Activated naive CD4-positive, alpha-beta T cell treated with anti-CD3 and anti-CD28 coated beads, Interleukin-2, amount 50 U/mL, for 16 hours (primary cell): ENCODE results near the gene UNC80.
"Not testable (repeated sequence)": the region's sequence is repeated elsewhere in the genome, so short reads cannot be mapped to it uniquely, and the experiment has no call there.

Experiments used
- DNase-seq: peaks from one replicate; pipeline ENCODE4 v3.0.0-alpha.2; 2020

Gene UNC80

GRCh38 chr2:209771474-209772289 lies at the start of gene UNC80:
UNC80 (plus strand) TSS chr2:209771832; CDS start chr2:209772073, 241 bp downstream.
- no peak for DNase-seq

- no peak for DNase-seq
Observed at GRCh38 chr2:209726311-209726710, 45.3 kb upstream of the UNC80 start.

- no peak for DNase-seq
Observed at GRCh38 chr2:209727077-209727476, 44.6 kb upstream of the UNC80 start.

- no peak for DNase-seq
Observed at GRCh38 chr2:209734805-209735204, 36.8 kb upstream of the UNC80 start.

- no peak for DNase-seq
Observed at GRCh38 chr2:209741953-209742352, 29.7 kb upstream of the UNC80 start.

GRCh38 chr2:209753020-209753419 lies 18.6 kb upstream of the UNC80 start:
- DNase-seq: no peak

- DNase-seq: no peak
Observed at GRCh38 chr2:209757163-209757562, 14.5 kb upstream of the UNC80 start.

GRCh38 chr2:209761566-209761965 lies 10.1 kb upstream of the UNC80 start:
- no peak for DNase-seq

- no peak for DNase-seq
Observed at GRCh38 chr2:209762563-209762962, 9.1 kb upstream of the UNC80 start.

- DNase-seq: no peak
Observed at GRCh38 chr2:209763106-209763505, 8.5 kb upstream of the UNC80 start.

- DNase-seq: no peak
Observed at GRCh38 chr2:209766613-209767012, 5.0 kb upstream of the UNC80 start.

- DNase-seq: no peak
Observed at GRCh38 chr2:209767316-209767715, 4.3 kb upstream of the UNC80 start.

- DNase-seq: no peak
Observed at GRCh38 chr2:209768557-209768956, 3.1 kb upstream of the UNC80 start.

- no peak for DNase-seq
Observed at GRCh38 chr2:209772290-209772685, 656 bp downstream of the UNC80 start.

GRCh38 chr2:209773377-209773776 lies 1.7 kb downstream of the UNC80 start:
- DNase-seq: no peak

- no peak for DNase-seq
Observed at GRCh38 chr2:209787416-209787815, 15.8 kb downstream of the UNC80 start.

GRCh38 chr2:209788925-209789324 lies 17.3 kb downstream of the UNC80 start:
- DNase-seq: no peak

- DNase-seq: no peak
Observed at GRCh38 chr2:209790066-209790728, 18.6 kb downstream of the UNC80 start.

- no peak for DNase-seq
Observed at GRCh38 chr2:209791151-209791550, 19.5 kb downstream of the UNC80 start.

GRCh38 chr2:209795425-209795824 lies 23.8 kb downstream of the UNC80 start:
- DNase-seq: not testable (repeated sequence)

GRCh38 chr2:209805351-209805750 lies 33.7 kb downstream of the UNC80 start:
- no peak for DNase-seq

GRCh38 chr2:209806318-209806717 lies 34.7 kb downstream of the UNC80 start:
- no peak for DNase-seq

GRCh38 chr2:209808521-209808920 lies 36.9 kb downstream of the UNC80 start:
- no peak for DNase-seq

GRCh38 chr2:209809256-209809655 lies 37.6 kb downstream of the UNC80 start:
- DNase-seq: no peak
